ENCODE results near the gene CFAP74.

CFAP74 gene

GRCh38 chr1:1891349-1892078 lies 112.1 kb downstream of the CFAP74 start (continued):
- no peak; the same call in 1 of the 2 replicates for TF ChIP-seq ZFP69B (tag by site-specific recombination; IDR thresholded peaks at IDR 0.05)
- TF ChIP-seq ZNF248 (tag by site-specific recombination; IDR thresholded peaks at IDR 0.05) = no peak
- TF ChIP-seq GLIS1 (tag by site-specific recombination; IDR thresholded peaks at IDR 0.05) = peak; percentile 27
- TF ChIP-seq ZNF280D (tag by site-specific recombination; IDR thresholded peaks at IDR 0.05) = no peak
- no peak for TF ChIP-seq ZNF26 (tag by site-specific recombination; IDR thresholded peaks at IDR 0.05)
- peak; percentile 65 for TF ChIP-seq ZBTB26 (tag by site-specific recombination; optimal IDR thresholded peaks at IDR 0.05)
- TF ChIP-seq ZNF202 (tag by site-specific recombination; IDR thresholded peaks at IDR 0.05; ENCODE audit: borderline replicate concordance) = no peak
- no peak for TF ChIP-seq MEIS1 (CRISPR knock-in tag; IDR thresholded peaks at IDR 0.05; ENCODE audit: borderline replicate concordance)
- peak; percentile 20; the same call in 1 of the 2 replicates for TF ChIP-seq ZBTB10 (tag by site-specific recombination; IDR thresholded peaks at IDR 0.05)
- TF ChIP-seq ZNF23 (tag by site-specific recombination; IDR thresholded peaks at IDR 0.05; ENCODE audit: borderline replicate concordance) = no peak
- no peak for TF ChIP-seq ZNF37A (tag by site-specific recombination; IDR thresholded peaks at IDR 0.05)
- no peak for TF ChIP-seq ZNF626 (tag by site-specific recombination; IDR thresholded peaks at IDR 0.05)
- no peak for TF ChIP-seq ZNF341 (tag by site-specific recombination; IDR thresholded peaks at IDR 0.05; ENCODE audit: low read depth)
- no peak for TF ChIP-seq ZNF221 (tag by site-specific recombination; IDR thresholded peaks at IDR 0.05; ENCODE audit: borderline replicate concordance)
- TF ChIP-seq, protein P1, sequence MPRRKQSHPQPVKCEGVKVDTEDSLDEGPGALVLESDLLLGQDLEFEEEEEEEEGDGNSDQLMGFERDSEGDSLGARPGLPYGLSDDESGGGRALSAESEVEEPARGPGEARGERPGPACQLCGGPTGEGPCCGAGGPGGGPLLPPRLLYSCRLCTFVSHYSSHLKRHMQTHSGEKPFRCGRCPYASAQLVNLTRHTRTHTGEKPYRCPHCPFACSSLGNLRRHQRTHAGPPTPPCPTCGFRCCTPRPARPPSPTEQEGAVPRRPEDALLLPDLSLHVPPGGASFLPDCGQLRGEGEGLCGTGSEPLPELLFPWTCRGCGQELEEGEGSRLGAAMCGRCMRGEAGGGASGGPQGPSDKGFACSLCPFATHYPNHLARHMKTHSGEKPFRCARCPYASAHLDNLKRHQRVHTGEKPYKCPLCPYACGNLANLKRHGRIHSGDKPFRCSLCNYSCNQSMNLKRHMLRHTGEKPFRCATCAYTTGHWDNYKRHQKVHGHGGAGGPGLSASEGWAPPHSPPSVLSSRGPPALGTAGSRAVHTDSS (tag by site-specific recombination; IDR thresholded peaks at IDR 0.05) = no peak
- no peak; the same call in 1 of the 2 replicates for TF ChIP-seq ZNF423 (tag by site-specific recombination; IDR thresholded peaks at IDR 0.05)
- TF ChIP-seq IKZF3 (tag by site-specific recombination; IDR thresholded peaks at IDR 0.05) = no peak
- TF ChIP-seq KLF17 (tag by site-specific recombination; IDR thresholded peaks at IDR 0.05) = peak; percentile 45; the same call in 1 of the 2 replicates
- TF ChIP-seq ZBTB7A (tag by site-specific recombination; IDR thresholded peaks at IDR 0.05; ENCODE audit: low read depth) = no peak
- TF ChIP-seq ZNF473 (tag by site-specific recombination; IDR thresholded peaks at IDR 0.05) = no peak
- TF ChIP-seq REST (tag by site-specific recombination; IDR thresholded peaks at IDR 0.05) = peak; percentile 26; the same call in 1 of the 2 replicates
- TF ChIP-seq ZNF558 (tag by site-specific recombination; IDR thresholded peaks at IDR 0.05) = no peak
- no peak for TF ChIP-seq TRIM28 (IDR thresholded peaks at IDR 0.05; ENCODE audit: borderline replicate concordance, low read length)
- peak; percentile 38 for TF ChIP-seq ZNF335 (tag by site-specific recombination; conservative IDR thresholded peaks at IDR 0.05)
